HG02678 (cell line): ENCODE data around the gene MBP.
"Not testable (repeated sequence)": the region's sequence is repeated elsewhere in the genome, so short reads cannot be mapped to it uniquely, and the experiment has no call there.

ENCODE experiments used
- ATAC-seq: cut with Tn5 transposase; IDR thresholded peaks from one replicate; pipeline ENCODE4 v1.9.1; 2021; ENCODE audit warnings: mild to moderate bottlenecking, moderate library complexity; ENCODE audit not compliant: unreplicated experiment

MBP gene

GRCh38 chr18:76980663-76981395 is 151.8 kb downstream of the MBP start:
- peak; percentile 36 for ATAC-seq

GRCh38 chr18:76979906-76980305 is 152.7 kb downstream of the MBP start:
- ATAC-seq, result no peak

- no peak for ATAC-seq
Measured at GRCh38 chr18:76979111-76979751, 153.4 kb downstream of the MBP start.

- no peak for ATAC-seq
Measured at GRCh38 chr18:76978616-76979015, 154.0 kb downstream of the MBP start.

- no peak for ATAC-seq
Measured at GRCh38 chr18:76977684-76978232, 154.8 kb downstream of the MBP start.

GRCh38 chr18:76977108-76977621 is 155.4 kb downstream of the MBP start:
- ATAC-seq, result no peak

- no peak for ATAC-seq
Measured at GRCh38 chr18:76975577-76976110, 156.9 kb downstream of the MBP start.

- ATAC-seq, result no peak
Measured at GRCh38 chr18:76974386-76974785, 158.2 kb downstream of the MBP start.

- no peak for ATAC-seq
Measured at GRCh38 chr18:76973520-76974266, 158.9 kb downstream of the MBP start.

- ATAC-seq, result no peak
Measured at GRCh38 chr18:76972846-76973519, 159.6 kb downstream of the MBP start.

- no peak for ATAC-seq
Measured at GRCh38 chr18:76972241-76972640, 160.3 kb downstream of the MBP start.

- ATAC-seq, result no peak
Measured at GRCh38 chr18:76970770-76971559, 161.6 kb downstream of the MBP start.

- no peak for ATAC-seq
Measured at GRCh38 chr18:76967721-76968472, 164.7 kb downstream of the MBP start.

- ATAC-seq, result not testable (repeated sequence)
Measured at GRCh38 chr18:76967299-76967698, 165.3 kb downstream of the MBP start.

- ATAC-seq, result peak; percentile 55
Measured at GRCh38 chr18:76965555-76966151, 166.9 kb downstream of the MBP start.

- ATAC-seq, result no peak
Measured at GRCh38 chr18:76963936-76964335, 168.6 kb downstream of the MBP start.

GRCh38 chr18:76962851-76963250 is 169.7 kb downstream of the MBP start:
- no peak for ATAC-seq

- ATAC-seq, result no peak
Measured at GRCh38 chr18:76960528-76961035, 172.0 kb downstream of the MBP start.
